ENCODE results near the gene KIAA2012.

KIAA2012 gene

DNA sequence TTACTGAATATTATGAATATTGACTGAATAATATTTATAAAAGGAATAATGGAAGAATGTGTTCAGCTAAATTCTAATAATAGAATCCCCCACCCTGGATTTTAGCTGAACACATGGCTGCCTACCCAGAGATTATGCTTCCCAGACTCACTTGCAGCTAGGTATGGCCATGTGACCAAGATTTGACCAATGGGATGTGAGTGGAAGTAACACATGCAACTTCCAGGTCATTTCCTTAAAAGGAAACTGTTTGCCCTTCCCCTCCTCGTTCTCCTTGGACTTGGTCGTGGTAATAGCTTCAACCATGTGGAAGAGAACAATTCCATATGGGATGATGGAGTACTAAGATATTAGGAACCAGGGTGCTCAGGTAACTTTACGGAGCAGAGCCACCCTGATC lies 47.8 kb downstream of the KIAA2012 start:
- TF ChIP-seq, protein P1, sequence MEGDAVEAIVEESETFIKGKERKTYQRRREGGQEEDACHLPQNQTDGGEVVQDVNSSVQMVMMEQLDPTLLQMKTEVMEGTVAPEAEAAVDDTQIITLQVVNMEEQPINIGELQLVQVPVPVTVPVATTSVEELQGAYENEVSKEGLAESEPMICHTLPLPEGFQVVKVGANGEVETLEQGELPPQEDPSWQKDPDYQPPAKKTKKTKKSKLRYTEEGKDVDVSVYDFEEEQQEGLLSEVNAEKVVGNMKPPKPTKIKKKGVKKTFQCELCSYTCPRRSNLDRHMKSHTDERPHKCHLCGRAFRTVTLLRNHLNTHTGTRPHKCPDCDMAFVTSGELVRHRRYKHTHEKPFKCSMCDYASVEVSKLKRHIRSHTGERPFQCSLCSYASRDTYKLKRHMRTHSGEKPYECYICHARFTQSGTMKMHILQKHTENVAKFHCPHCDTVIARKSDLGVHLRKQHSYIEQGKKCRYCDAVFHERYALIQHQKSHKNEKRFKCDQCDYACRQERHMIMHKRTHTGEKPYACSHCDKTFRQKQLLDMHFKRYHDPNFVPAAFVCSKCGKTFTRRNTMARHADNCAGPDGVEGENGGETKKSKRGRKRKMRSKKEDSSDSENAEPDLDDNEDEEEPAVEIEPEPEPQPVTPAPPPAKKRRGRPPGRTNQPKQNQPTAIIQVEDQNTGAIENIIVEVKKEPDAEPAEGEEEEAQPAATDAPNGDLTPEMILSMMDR (IDR thresholded peaks at IDR 0.05; ENCODE audit: control insufficient read depth, insufficient read depth, low read depth, low read length, missing control alignments): no peak
- no peak overlapping the region for H3K4me3 ChIP-seq (ENCODE audit: control insufficient read depth, low read depth, low read length)
- DNase-seq (ENCODE audit: low read depth): no peak

- no peak for DNase-seq (ENCODE audit: low read depth)
- no peak overlapping the region for H3K4me3 ChIP-seq (ENCODE audit: control insufficient read depth, low read depth, low read length)
- TF ChIP-seq, protein P1 (IDR thresholded peaks at IDR 0.05; ENCODE audit: control insufficient read depth, insufficient read depth, low read depth, low read length, missing control alignments): no peak
These were observed 48.6 kb downstream of the KIAA2012 start for GRCh38 chr2:202121532-202122162.

GRCh38 chr2:202122163-202122540 lies 49.1 kb downstream of the KIAA2012 start:
- H3K4me3 ChIP-seq (ENCODE audit: control insufficient read depth, low read depth, low read length): no peak overlapping the region
- TF ChIP-seq, protein P1 (IDR thresholded peaks at IDR 0.05; ENCODE audit: control insufficient read depth, insufficient read depth, low read depth, low read length, missing control alignments): no peak
- DNase-seq (ENCODE audit: low read depth): no peak

- no peak overlapping the region for H3K4me3 ChIP-seq (ENCODE audit: control insufficient read depth, low read depth, low read length)
- DNase-seq (ENCODE audit: low read depth): no peak
- TF ChIP-seq, protein P1 (IDR thresholded peaks at IDR 0.05; ENCODE audit: control insufficient read depth, insufficient read depth, low read depth, low read length, missing control alignments): no peak
These were observed 50.1 kb downstream of the KIAA2012 start for GRCh38 chr2:202122980-202123720.

DNA sequence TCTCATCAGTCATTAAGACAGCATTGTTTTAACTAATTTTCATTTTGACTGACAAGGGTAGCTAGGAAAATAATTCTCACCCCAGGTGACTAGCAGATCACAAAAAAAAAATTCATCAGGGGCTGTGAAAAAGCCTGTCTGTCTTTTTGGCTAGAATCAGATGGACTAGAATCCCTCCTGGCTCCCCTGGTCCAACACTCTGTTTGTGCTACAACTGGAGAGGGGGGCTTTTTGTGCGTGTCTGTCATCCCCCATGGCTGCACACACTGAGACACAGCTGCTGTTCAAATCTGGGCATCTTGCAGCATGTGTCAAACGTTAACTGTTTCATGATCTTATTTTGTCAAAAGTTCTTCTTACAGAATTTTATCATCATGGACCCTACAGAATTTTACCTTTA lies 51.2 kb downstream of the KIAA2012 start:
- no peak for DNase-seq (ENCODE audit: low read depth)
- TF ChIP-seq, protein P1 (IDR thresholded peaks at IDR 0.05; ENCODE audit: control insufficient read depth, insufficient read depth, low read depth, low read length, missing control alignments): no peak
- H3K4me3 ChIP-seq (ENCODE audit: control insufficient read depth, low read depth, low read length): no peak overlapping the region

- TF ChIP-seq, protein P1 (IDR thresholded peaks at IDR 0.05; ENCODE audit: control insufficient read depth, insufficient read depth, low read depth, low read length, missing control alignments): no peak
- DNase-seq (ENCODE audit: low read depth): no peak
- no peak overlapping the region for H3K4me3 ChIP-seq (ENCODE audit: control insufficient read depth, low read depth, low read length)
These were observed 54.8 kb downstream of the KIAA2012 start for GRCh38 chr2:202127687-202128331.
